HEK293 (cell line): ENCODE measurements around the gene KSR1.

Experiments used
- KLF16 ChIP-seq: fragments of 450-650 bp; formaldehyde crosslinking; IDR thresholded peaks from 2 replicates; pipeline ENCODE4 v1.5.1; 2017; ENCODE audit warnings: missing biosample characterization, missing genetic modification characterization
- PATZ1 ChIP-seq: fragments of 450-650 bp; formaldehyde crosslinking; IDR thresholded peaks from 2 replicates; pipeline ENCODE4 v1.5.1; 2016; ENCODE audit warnings: missing biosample characterization, missing genetic modification characterization
- PRDM1 ChIP-seq: fragments of 450-650 bp; formaldehyde crosslinking; IDR thresholded peaks from 2 replicates; pipeline ENCODE4; 2016; ENCODE audit warnings: missing biosample characterization, missing genetic modification characterization
- SCRT2 ChIP-seq: fragments of 450-650 bp; formaldehyde crosslinking; IDR thresholded peaks from 2 replicates; pipeline ENCODE4 v1.5.1; 2016; ENCODE audit warnings: missing biosample characterization, missing genetic modification characterization
- SETDB1 ChIP-seq: IDR thresholded peaks from one replicate; pipeline ENCODE4 v1.6.1; 2017; ENCODE audit warnings: mild to moderate bottlenecking, low read length, moderate library complexity, mixed read lengths; ENCODE audit not compliant: insufficient read length
- ZBTB48 ChIP-seq: fragments of 450-650 bp; formaldehyde crosslinking; IDR thresholded peaks from 2 replicates; pipeline ENCODE4 v1.5.1; 2016; ENCODE audit warnings: missing biosample characterization, missing genetic modification characterization
- ZNF174 ChIP-seq: fragments of 450-650 bp; formaldehyde crosslinking; IDR thresholded peaks from 2 replicates; pipeline ENCODE4 v1.5.0; 2017; ENCODE audit warnings: missing biosample characterization, mild to moderate bottlenecking, missing genetic modification characterization
- ZNF423 ChIP-seq: fragments of 450-650 bp; formaldehyde crosslinking; IDR thresholded peaks from 2 replicates; pipeline ENCODE4 v1.5.1; 2016; ENCODE audit warnings: missing biosample characterization, missing genetic modification characterization
- ZNF776 ChIP-seq: fragments of 450-650 bp; formaldehyde crosslinking; IDR thresholded peaks from 2 replicates; pipeline ENCODE4 v1.5.0; 2017; ENCODE audit warnings: missing biosample characterization, missing genetic modification characterization, borderline replicate concordance
- TF ChIP-seq, protein P1 (sequence below): fragments of 450-650 bp; formaldehyde crosslinking; IDR thresholded peaks from 2 replicates; pipeline ENCODE4 v1.5.1; 2016; ENCODE audit warnings: missing biosample characterization, missing genetic modification characterization
- TF ChIP-seq, protein P2 (sequence below): fragments of 450-650 bp; formaldehyde crosslinking; IDR thresholded peaks from 2 replicates; pipeline ENCODE4 v1.5.1; 2016; ENCODE audit warnings: missing biosample characterization, missing genetic modification characterization
- TF ChIP-seq, protein P3 (sequence below): fragments of 450-650 bp; formaldehyde crosslinking; IDR thresholded peaks from 2 replicates; pipeline ENCODE4 v1.5.1; 2016; ENCODE audit warnings: missing biosample characterization, missing genetic modification characterization, low read depth

DNA sequence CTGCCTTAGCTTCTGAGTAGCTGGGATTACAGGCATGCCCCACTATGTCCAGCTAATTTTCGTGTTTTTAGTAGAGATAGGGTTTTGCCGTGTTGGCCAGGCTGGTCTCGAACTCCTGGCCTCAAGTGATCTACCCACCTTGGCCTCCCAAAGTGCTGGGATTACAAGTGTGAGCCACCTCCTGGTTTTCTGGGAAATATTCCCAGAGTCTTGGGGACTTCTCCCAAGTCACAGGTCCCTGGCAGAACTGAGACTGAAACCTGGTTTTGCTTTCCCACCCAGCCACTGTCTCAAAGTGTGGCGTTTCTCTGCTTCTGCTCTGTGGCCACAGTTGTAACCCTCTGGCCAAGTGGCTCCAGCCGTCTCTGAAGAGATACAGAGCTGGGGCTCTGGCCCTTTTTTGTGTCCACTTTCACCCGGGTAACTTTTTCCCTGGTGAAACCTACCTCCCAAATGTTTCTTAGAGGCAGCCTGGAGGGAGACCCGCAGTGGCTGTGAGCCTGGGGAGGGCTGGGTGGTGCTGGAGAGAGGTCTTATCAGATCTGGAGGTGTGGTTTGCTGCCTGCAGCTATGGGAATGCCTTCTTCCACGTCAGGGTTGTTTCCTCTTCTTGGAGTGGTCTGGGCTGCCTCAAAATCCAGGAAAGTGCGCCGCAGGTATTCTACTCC lies 5.1 kb downstream of the KSR1 start:
- TF ChIP-seq, protein P1, sequence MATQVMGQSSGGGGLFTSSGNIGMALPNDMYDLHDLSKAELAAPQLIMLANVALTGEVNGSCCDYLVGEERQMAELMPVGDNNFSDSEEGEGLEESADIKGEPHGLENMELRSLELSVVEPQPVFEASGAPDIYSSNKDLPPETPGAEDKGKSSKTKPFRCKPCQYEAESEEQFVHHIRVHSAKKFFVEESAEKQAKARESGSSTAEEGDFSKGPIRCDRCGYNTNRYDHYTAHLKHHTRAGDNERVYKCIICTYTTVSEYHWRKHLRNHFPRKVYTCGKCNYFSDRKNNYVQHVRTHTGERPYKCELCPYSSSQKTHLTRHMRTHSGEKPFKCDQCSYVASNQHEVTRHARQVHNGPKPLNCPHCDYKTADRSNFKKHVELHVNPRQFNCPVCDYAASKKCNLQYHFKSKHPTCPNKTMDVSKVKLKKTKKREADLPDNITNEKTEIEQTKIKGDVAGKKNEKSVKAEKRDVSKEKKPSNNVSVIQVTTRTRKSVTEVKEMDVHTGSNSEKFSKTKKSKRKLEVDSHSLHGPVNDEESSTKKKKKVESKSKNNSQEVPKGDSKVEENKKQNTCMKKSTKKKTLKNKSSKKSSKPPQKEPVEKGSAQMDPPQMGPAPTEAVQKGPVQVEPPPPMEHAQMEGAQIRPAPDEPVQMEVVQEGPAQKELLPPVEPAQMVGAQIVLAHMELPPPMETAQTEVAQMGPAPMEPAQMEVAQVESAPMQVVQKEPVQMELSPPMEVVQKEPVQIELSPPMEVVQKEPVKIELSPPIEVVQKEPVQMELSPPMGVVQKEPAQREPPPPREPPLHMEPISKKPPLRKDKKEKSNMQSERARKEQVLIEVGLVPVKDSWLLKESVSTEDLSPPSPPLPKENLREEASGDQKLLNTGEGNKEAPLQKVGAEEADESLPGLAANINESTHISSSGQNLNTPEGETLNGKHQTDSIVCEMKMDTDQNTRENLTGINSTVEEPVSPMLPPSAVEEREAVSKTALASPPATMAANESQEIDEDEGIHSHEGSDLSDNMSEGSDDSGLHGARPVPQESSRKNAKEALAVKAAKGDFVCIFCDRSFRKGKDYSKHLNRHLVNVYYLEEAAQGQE (tag by site-specific recombination): 0 out of 2 replicates have a peak, but pooled peaks have one; percentile 23
- TF ChIP-seq, protein P2, sequence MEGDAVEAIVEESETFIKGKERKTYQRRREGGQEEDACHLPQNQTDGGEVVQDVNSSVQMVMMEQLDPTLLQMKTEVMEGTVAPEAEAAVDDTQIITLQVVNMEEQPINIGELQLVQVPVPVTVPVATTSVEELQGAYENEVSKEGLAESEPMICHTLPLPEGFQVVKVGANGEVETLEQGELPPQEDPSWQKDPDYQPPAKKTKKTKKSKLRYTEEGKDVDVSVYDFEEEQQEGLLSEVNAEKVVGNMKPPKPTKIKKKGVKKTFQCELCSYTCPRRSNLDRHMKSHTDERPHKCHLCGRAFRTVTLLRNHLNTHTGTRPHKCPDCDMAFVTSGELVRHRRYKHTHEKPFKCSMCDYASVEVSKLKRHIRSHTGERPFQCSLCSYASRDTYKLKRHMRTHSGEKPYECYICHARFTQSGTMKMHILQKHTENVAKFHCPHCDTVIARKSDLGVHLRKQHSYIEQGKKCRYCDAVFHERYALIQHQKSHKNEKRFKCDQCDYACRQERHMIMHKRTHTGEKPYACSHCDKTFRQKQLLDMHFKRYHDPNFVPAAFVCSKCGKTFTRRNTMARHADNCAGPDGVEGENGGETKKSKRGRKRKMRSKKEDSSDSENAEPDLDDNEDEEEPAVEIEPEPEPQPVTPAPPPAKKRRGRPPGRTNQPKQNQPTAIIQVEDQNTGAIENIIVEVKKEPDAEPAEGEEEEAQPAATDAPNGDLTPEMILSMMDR (tag by site-specific recombination): no peak
- TF ChIP-seq SETDB1 (no peak), ZNF423 (tag by site-specific recombination) (no peak), PRDM1 (tag by site-specific recombination) (peak; percentile 79), PATZ1 (tag by site-specific recombination) (no peak; the same call in 1 of the 2 replicates), ZNF174 (tag by site-specific recombination) (no peak), ZNF776 (no peak), KLF16 (tag by site-specific recombination) (no peak), ZBTB48 (tag by site-specific recombination) (no peak), SCRT2 (no peak)
- TF ChIP-seq, protein P3, sequence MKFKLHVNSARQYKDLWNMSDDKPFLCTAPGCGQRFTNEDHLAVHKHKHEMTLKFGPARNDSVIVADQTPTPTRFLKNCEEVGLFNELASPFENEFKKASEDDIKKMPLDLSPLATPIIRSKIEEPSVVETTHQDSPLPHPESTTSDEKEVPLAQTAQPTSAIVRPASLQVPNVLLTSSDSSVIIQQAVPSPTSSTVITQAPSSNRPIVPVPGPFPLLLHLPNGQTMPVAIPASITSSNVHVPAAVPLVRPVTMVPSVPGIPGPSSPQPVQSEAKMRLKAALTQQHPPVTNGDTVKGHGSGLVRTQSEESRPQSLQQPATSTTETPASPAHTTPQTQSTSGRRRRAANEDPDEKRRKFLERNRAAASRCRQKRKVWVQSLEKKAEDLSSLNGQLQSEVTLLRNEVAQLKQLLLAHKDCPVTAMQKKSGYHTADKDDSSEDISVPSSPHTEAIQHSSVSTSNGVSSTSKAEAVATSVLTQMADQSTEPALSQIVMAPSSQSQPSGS (tag by site-specific recombination): no peak
